AG09309 (cell line): ENCODE measurements around the gene CORO7.

Experiments
- DNase-seq: peaks from one replicate; pipeline ENCODE4 v3.0.0-alpha.2; 2010; ENCODE audit warnings: low read depth
- H3K4me3 ChIP-seq: 2 replicates; pipeline ENCODE4 v1.5.1; 2011; ENCODE audit warnings: mild to moderate bottlenecking, low read depth, low read length, moderate library complexity; ENCODE audit not compliant: control insufficient read depth
- TF ChIP-seq, protein P1 (sequence below): IDR thresholded peaks from 2 replicates; pipeline ENCODE4 v1.5.1; 2011; ENCODE audit warnings: mild to moderate bottlenecking, low read depth, low read length, inconsistent platforms; ENCODE audit not compliant: insufficient read depth, control insufficient read depth; ENCODE audit errors: missing control alignments

Gene CORO7

DNA sequence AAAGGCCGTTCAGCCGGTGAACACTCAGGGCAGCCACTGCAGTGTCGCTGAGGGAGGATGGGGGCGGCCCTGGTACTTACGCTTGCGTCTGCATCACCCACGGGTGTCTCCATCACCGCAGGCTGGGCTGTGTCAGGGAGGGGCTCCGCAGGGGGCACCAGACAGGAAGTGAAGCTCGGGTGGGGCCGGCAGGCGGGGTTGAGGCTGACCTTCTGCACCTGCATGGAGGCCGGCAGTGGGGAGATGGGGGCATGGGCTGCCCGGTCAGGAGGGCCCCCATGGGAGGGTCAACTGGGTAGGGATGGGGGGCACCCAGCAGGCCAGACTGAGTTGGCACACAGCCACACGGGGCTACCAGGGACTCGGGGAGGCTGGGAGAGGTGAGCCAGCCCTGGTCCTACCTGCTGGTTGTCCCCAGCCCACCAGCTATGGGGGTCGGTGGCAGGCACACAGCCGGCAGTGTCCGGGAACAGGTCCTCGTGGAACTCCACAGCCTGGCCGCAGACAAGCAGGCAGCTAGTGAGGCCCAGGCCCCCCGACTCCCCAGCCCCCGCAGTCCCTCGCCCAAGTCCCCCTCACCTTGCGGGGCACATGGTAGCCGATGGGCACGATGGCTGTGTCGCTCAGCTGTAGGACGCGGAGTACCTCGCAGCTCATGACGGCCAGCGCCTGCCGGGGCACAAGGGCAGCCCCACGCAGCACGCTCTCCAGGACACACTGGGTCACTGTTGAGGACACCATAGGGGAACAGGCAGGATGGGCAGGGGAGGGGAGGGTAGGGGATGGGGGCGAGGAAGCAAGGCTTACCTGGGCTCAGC, 52.0 kb downstream of the CORO7 start:
- TF ChIP-seq, protein P1, sequence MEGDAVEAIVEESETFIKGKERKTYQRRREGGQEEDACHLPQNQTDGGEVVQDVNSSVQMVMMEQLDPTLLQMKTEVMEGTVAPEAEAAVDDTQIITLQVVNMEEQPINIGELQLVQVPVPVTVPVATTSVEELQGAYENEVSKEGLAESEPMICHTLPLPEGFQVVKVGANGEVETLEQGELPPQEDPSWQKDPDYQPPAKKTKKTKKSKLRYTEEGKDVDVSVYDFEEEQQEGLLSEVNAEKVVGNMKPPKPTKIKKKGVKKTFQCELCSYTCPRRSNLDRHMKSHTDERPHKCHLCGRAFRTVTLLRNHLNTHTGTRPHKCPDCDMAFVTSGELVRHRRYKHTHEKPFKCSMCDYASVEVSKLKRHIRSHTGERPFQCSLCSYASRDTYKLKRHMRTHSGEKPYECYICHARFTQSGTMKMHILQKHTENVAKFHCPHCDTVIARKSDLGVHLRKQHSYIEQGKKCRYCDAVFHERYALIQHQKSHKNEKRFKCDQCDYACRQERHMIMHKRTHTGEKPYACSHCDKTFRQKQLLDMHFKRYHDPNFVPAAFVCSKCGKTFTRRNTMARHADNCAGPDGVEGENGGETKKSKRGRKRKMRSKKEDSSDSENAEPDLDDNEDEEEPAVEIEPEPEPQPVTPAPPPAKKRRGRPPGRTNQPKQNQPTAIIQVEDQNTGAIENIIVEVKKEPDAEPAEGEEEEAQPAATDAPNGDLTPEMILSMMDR, result no peak
- no peak for DNase-seq
- H3K4me3 ChIP-seq, result no peak overlapping the region

DNA sequence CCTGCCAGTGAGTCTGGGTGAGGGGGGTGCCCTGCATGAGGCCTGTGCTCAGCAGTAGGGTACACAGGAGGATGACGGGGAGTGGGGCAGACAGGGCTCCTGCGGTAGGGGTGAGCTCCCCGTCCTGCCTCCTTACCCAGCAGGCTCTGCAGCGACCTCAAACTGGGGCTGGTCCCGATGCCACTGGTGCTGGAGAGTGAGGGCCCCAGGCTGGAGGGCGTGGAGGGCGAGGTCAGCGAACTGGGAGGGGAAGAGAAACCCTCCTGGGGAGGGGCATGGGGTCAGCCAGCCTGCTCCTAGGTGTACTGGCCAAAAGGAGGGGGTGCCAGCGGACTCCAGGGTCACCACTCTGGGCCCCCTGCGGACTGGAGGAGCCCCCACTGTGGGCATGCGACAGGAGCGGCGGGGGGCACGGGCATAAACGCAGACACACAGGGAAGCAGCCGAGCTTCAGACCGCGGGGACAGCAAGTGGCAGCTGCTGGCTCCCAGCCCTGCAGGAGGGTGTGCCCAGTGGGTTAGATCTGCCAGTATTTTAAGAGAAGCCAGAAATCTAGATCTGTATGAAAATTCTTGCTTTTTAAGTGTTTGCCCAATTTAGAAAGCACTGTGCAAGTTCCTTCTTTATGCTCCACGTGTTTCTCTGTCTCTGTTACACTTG, 53.8 kb downstream of the CORO7 start:
- TF ChIP-seq, protein P1, result no peak
- H3K4me3 ChIP-seq, result no peak overlapping the region
- DNase-seq, result no peak

DNA sequence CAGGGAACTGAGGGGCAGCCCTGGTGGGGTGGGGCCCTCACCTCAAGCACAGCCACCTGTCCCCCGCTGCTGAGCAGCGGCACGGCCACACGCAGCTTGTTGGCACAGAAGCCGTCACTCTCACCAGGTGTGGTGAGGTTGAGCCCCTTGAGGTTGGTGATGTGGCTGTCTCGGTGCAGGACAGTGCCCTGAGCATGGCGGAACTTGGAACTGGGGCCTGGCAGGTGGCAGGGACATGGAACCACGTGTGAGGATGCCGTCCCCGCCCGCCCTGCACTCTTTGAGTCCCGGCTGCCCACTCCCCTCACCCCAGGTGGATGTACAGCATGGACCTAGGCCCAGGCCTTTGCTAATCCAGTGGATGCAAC, 54.5 kb downstream of the CORO7 start:
- H3K4me3 ChIP-seq, result no peak overlapping the region

GRCh38 chr16:4361033-4361943, 55.1 kb downstream of the CORO7 start:
- no peak overlapping the region for H3K4me3 ChIP-seq
- TF ChIP-seq, protein P1, result no peak

More for the DNA sequence above, 54.5 kb downstream of the CORO7 start:
- no peak for DNase-seq
- TF ChIP-seq, protein P1, result no peak

DNA sequence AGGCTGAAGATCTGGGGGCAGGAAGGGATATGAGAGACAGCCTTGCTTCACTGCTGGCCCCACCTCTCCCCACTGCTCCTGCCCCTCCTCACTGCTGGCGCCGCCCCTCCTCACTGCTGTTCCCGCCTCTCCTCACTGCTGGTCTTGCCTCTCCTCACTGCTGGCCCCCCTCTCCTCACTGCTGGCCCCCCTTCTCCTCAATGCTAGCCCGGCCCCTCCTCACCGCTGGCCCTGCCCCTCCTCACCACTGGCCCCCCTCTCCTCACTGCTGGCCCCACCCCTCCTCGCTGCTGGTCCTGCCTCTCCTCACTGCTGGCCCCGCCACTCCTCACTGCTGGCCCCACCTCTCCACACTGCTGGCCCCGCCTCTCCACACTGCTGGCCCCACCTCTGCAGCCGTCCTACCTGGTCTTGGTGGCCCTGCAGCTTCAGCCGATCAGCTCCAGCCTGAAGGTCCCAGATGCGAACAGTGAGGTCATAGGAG, 55.8 kb downstream of the CORO7 start:
- TF ChIP-seq, protein P1, result no peak
- DNase-seq, result no peak
- no peak overlapping the region for H3K4me3 ChIP-seq

More at GRCh38 chr16:4361033-4361943, 55.1 kb downstream of the CORO7 start:
- no peak for DNase-seq

GRCh38 chr16:4359914-4360313, 56.5 kb downstream of the CORO7 start:
- no peak overlapping the region for H3K4me3 ChIP-seq
- TF ChIP-seq, protein P1, result no peak
- no peak for DNase-seq
